ENCODE data around the gene STK38L.

- TF ChIP-seq TSHZ1 (tag by site-specific recombination; IDR thresholded peaks at IDR 0.05; ENCODE audit: borderline replicate concordance) (no peak), REST (tag by site-specific recombination; IDR thresholded peaks at IDR 0.05) (no peak), CTCF (tag by site-specific recombination; IDR thresholded peaks at IDR 0.05) (no peak), TCF7L2 (IDR thresholded peaks at IDR 0.05; ENCODE audit: borderline replicate concordance, low read depth, low read length) (no peak), GLI4 (tag by site-specific recombination; IDR thresholded peaks at IDR 0.05) (no peak), KLF16 (tag by site-specific recombination; IDR thresholded peaks at IDR 0.05) (no peak), ZNF24 (tag by site-specific recombination; IDR thresholded peaks at IDR 0.05) (no peak), ZNF645 (tag by site-specific recombination; IDR thresholded peaks at IDR 0.05) (no peak), ZBTB7A (tag by site-specific recombination; IDR thresholded peaks at IDR 0.05; ENCODE audit: low read depth) (no peak), ZBTB26 (tag by site-specific recombination; optimal IDR thresholded peaks at IDR 0.05) (no peak), ZNF362 (tag by site-specific recombination; IDR thresholded peaks at IDR 0.05) (no peak), ZNF274 (IDR thresholded peaks at IDR 0.05; ENCODE audit: low read length) (no peak), ZNF274 (tag by site-specific recombination; IDR thresholded peaks at IDR 0.05; ENCODE audit: borderline replicate concordance) (no peak), ZNF76 (tag by site-specific recombination; IDR thresholded peaks at IDR 0.05; ENCODE audit: borderline replicate concordance, low read depth) (no peak), SCRT2 (tag by site-specific recombination; IDR thresholded peaks at IDR 0.05) (no peak)
These were observed 65.4 kb downstream of the STK38L start for GRCh38 chr12:27309293-27309994.
